Right atrium auricular region (tissue), 2 donors: ENCODE data around the gene RASL11A. TPM values are rescaled to one million over a fixed set of nuclear protein-coding genes. Genes with fewer than 3 reads are reported as not detected.
A peak's percentile ranks its signal among the peaks of the same experiment; 100 is the strongest.

Experiments
- DNase-seq: peaks from one replicate; pipeline ENCODE4 v3.0.0-alpha.2; 2019; ENCODE audit warnings: low spot score
- H3K27ac ChIP-seq, 2 donors: fragments of 200-600 bp; sonication (generic); 1 replicate in 1 of 2; 2 replicates in 1 of 2; pipeline ENCODE4 v1.5.1; 2016 to 2019
- H3K27me3 ChIP-seq, 2 donors: fragments of 200-600 bp; sonication (generic); one replicate each; pipeline versions ENCODE4 v1.5.1 to v1.6.0; 2017 to 2019
- H3K36me3 ChIP-seq: fragments of 200-600 bp; sonication (generic); one replicate; pipeline ENCODE4 v1.5.1; 2016
- H3K4me1 ChIP-seq, 2 donors: fragments of 200-600 bp; sonication (generic); one replicate each; pipeline versions ENCODE4 v1.5.1 to v1.6.0; 2017 to 2019
- H3K4me3 ChIP-seq, 2 donors: fragments of 200-600 bp; sonication (generic); 1 replicate in 1 of 2; 2 replicates in 1 of 2; pipeline ENCODE4 v1.5.1; 2017 to 2019; ENCODE audit warnings: mild to moderate bottlenecking in 1 of 2, moderate library complexity in 1 of 2
- H3K9me3 ChIP-seq, 2 donors: fragments of 200-600 bp; sonication (generic); one replicate each; pipeline ENCODE4 v1.5.1; 2019
- CTCF ChIP-seq, 2 donors: fragments of 200-600 bp; sonication (generic); IDR thresholded peaks; one replicate each; pipeline ENCODE4 v1.5.1; 2019; ENCODE audit warnings: antibody characterized with exemption in 2 of 2
- total RNA-seq, 2 donors: library from RNA; depleted of rRNA; stranded (reverse); fragments of >200 nt; gene quantifications; one replicate each; pipeline ENCODE4 v1.1.0, GENCODE V29; 2016

RASL11A gene
- total RNA-seq, 2 donors from 2014 or later = 9.3 to 16.3 TPM

- no peak for TF ChIP-seq CTCF (IDR thresholded peaks at IDR 0.05)
- Histone ChIP-seq H3K4me1 (no peaks in the 10 kb centered on the region), H3K27me3 (no peaks in the 10 kb centered on the region), H3K27ac (no peak overlapping the region), H3K4me3 (no peak overlapping the region), H3K9me3 (no peaks in the 10 kb centered on the region), H3K36me3 (no peaks in the 10 kb centered on the region)
- no peak for DNase-seq
Measured at GRCh38 chr13:27304099-27304498, 33.5 kb downstream of the RASL11A start.

DNA sequence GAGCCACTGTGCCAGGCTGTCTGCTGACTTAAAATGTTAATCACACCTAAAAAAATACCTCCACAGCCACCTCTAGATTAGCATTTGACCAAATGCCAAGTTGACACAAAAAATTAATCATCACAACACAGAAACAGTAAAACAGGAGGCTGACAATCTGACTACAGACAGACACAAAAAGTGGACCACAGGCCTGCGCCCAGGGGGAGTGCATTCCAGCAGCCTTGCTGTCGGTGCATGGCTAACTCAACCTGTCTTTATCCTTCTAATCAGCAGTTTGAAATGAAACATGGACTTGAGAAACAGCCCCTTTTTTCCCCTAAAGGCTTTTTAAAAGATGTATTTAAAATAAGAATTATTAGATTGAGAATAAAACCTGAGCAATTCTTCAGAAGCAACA lies 34.0 kb downstream of the RASL11A start:
- Histone ChIP-seq H3K9me3 (no peaks in the 10 kb centered on the region), H3K36me3 (no peaks in the 10 kb centered on the region), H3K4me1 (no peaks in the 10 kb centered on the region), H3K4me3 (no peak overlapping the region), H3K27me3 (no peaks in the 10 kb centered on the region), H3K27ac (no peak overlapping the region)
- DNase-seq = no peak
- no peak for TF ChIP-seq CTCF (IDR thresholded peaks at IDR 0.05)

DNA sequence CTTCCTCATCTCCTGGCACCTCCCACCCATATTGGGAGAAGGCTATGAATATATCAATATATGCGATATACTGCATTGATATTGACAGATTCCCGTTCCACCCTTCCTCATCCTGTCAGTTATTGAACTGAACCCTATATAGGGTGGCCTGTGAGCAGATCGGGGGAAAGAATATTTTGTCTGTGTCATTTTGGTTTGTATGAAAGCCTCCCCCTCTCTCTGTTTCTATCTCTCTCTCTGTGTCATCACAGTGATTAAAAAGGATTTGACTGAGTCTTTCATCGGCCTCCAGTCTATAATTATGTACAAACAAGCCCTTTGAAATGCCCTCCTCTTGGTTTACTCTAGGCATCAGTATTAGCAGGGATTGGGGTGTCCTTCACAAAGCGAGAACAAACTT lies 35.7 kb downstream of the RASL11A start:
- H3K36me3 ChIP-seq = no peaks in the 10 kb centered on the region
- no peak for TF ChIP-seq CTCF (IDR thresholded peaks at IDR 0.05)
- DNase-seq = no peak

DNA sequence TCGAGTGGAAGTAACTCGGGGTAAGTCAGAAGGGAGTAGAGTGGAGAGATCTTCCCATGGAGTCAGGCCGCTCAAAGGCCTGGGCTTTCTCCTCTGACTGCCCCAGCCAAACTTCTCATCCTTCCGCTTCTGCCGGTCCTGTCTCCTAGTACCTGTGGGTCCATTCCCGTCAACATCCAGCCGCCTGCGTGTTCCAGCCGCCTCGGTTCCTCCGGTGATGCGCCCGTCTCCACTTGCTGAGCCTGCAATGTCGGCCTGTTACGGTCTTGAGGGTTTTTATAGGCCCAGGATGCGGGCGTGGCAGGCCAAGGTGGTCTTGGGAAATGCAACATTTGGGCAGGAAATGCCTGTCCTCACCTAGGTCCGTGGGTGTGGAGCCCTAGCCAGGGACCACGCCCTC lies 38.3 kb downstream of the RASL11A start:
- Histone ChIP-seq H3K4me1 (no peaks in the 10 kb centered on the region), H3K36me3 (no peaks in the 10 kb centered on the region), H3K4me3 (no peak overlapping the region), H3K27me3 (no peaks in the 10 kb centered on the region), H3K27ac (no peak overlapping the region), H3K9me3 (no peaks in the 10 kb centered on the region)
- TF ChIP-seq CTCF (IDR thresholded peaks at IDR 0.05) = no peak
- peak; percentile 11 for DNase-seq

More for the DNA sequence above, 35.7 kb downstream of the RASL11A start:
- Histone ChIP-seq H3K4me1 (no peaks in the 10 kb centered on the region), H3K4me3 (no peak overlapping the region), H3K27ac (no peak overlapping the region), H3K9me3 (no peaks in the 10 kb centered on the region), H3K27me3 (no peaks in the 10 kb centered on the region)

DNA sequence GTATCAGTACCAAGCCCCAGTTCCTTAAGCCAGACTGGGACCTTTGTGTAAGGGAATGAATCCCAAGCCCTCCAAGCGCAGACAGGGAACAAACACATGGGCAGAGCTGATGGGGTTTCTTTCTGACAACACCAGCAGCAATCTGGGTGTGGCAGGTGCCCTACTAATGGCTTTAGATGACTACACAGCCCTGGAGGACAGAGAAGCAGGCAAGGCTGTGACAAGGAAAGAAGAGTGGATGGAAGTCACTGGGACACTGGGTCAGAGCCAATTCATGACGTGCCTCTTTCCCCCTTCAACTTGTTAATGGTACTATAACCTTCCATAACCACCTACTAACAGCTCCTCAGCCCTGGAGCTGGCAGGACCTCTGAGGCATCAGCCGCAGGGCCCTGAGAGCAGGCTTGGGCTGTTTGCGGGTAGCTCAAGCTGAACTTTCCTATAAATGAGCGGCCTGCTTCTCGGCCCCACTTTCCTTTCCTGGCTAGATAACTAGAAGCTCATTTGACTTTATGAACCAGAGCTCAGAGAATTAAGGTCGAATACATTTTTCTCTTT lies 38.9 kb downstream of the RASL11A start:
- no peak for DNase-seq
- Histone ChIP-seq H3K27me3 (no peaks in the 10 kb centered on the region), H3K4me3 (no peak overlapping the region), H3K9me3 (no peaks in the 10 kb centered on the region), H3K4me1 (no peaks in the 10 kb centered on the region), H3K27ac (no peak overlapping the region), H3K36me3 (no peaks in the 10 kb centered on the region)
- TF ChIP-seq CTCF (IDR thresholded peaks at IDR 0.05) = no peak

- no peaks in the 10 kb centered on the region for H3K9me3 ChIP-seq
- H3K4me1 ChIP-seq = no peaks in the 10 kb centered on the region
- H3K27me3 ChIP-seq = no peaks in the 10 kb centered on the region
- no peaks in the 10 kb centered on the region for H3K36me3 ChIP-seq
- no peak for DNase-seq
- H3K4me3 ChIP-seq = no peak overlapping the region
- H3K27ac ChIP-seq = no peak overlapping the region
- TF ChIP-seq CTCF (IDR thresholded peaks at IDR 0.05) = no peak
Measured at GRCh38 chr13:27309967-27310598, 39.5 kb downstream of the RASL11A start.
